Naive thymus-derived CD4-positive, alpha-beta T cell (primary cell): ENCODE measurements around the gene MAP1LC3B. TPM values are rescaled to one million over a fixed set of nuclear protein-coding genes. Genes with fewer than 3 reads are reported as not detected.
A peak's percentile ranks its signal among the peaks of the same experiment; 100 is the strongest.

ENCODE experiments used
- ATAC-seq: fragments of 150-1000 bp; cut with Tn5 transposase; 2 replicates; pipeline ENCODE4 v1.10.0; 2021; ENCODE audit warnings: mild to moderate bottlenecking, moderate library complexity
- CTCF ChIA-PET: fragments of 350-600 bp; sonication (Branson Sonifier 250); formaldehyde crosslinking; loops from one replicate; lab custom pipeline; 2021; ENCODE audit warnings: antibody characterized with exemption; lab: Charles Lee
- POLR2A ChIA-PET: fragments of 350-600 bp; sonication (Branson Sonifier 250); formaldehyde crosslinking; loops from one replicate; lab custom pipeline; 2021; ENCODE audit warnings: antibody characterized with exemption, inconsistent platforms; lab: Charles Lee
- DNase-seq, 9 donors: peaks; one replicate each; pipeline versions ENCODE4 v3.0.0 to v3.0.0-alpha.2; 2020 to 2022; ENCODE audit warnings: mixed read lengths in 1 of 9
- H3K27ac ChIP-seq: one replicate; pipeline ENCODE4 v1.7.0; 2013; ENCODE audit warnings: mild to moderate bottlenecking, low read depth, low read length, moderate library complexity
- H3K27me3 ChIP-seq, 2 donors: one replicate each; pipeline ENCODE4 v1.7.0; 2013; ENCODE audit warnings: low read length in 2 of 2, mild to moderate bottlenecking in 2 of 2, moderate library complexity in 2 of 2; ENCODE audit not compliant: control insufficient read depth in 2 of 2, insufficient read depth in 2 of 2
- H3K36me3 ChIP-seq, 3 experiments: 1 replicate in 2 of 3; 2 replicates in 1 of 3; pipeline ENCODE4 v1.7.0; 2013; ENCODE audit warnings: low read length in 3 of 3, mild to moderate bottlenecking in 3 of 3, moderate library complexity in 1 of 3; ENCODE audit not compliant: insufficient read depth in 3 of 3, control insufficient read depth in 2 of 3
- H3K4me1 ChIP-seq, 2 donors: one replicate each; pipeline ENCODE4 v1.7.0; 2013; ENCODE audit warnings: low read length in 2 of 2, mild to moderate bottlenecking in 2 of 2, moderate library complexity in 1 of 2; ENCODE audit not compliant: control insufficient read depth in 2 of 2, insufficient read depth in 2 of 2
- H3K4me3 ChIP-seq: 2 replicates; pipeline ENCODE4 v1.7.0; 2013; ENCODE audit warnings: mild to moderate bottlenecking, low read length
- H3K9me3 ChIP-seq, 3 experiments: 1 replicate in 2 of 3; 2 replicates in 1 of 3; pipeline ENCODE4 v1.7.0; 2013; ENCODE audit warnings: low read length in 3 of 3; ENCODE audit not compliant: control insufficient read depth in 2 of 3
- H3K27ac Mint-ChIP-seq, 9 donors: one replicate each; pipeline ENCODE4 v1.8.0; 2020 to 2022; ENCODE audit warnings: mixed read lengths in 9 of 9, mild to moderate bottlenecking in 8 of 9, moderate library complexity in 5 of 9, inconsistent platforms in 2 of 9
- H3K27me3 Mint-ChIP-seq, 5 donors: one replicate each; pipeline ENCODE4 v1.8.0; 2021 to 2022; ENCODE audit warnings: mixed read lengths in 5 of 5, mild to moderate bottlenecking in 1 of 5
- H3K36me3 Mint-ChIP-seq, 5 donors: one replicate each; pipeline ENCODE4 v1.8.0; 2020 to 2022; ENCODE audit warnings: mixed read lengths in 5 of 5, mild to moderate bottlenecking in 3 of 5, inconsistent platforms in 1 of 5
- H3K4me1 Mint-ChIP-seq, 7 donors: one replicate each; pipeline ENCODE4 v1.8.0; 2020 to 2022; ENCODE audit warnings: mixed read lengths in 7 of 7, mild to moderate bottlenecking in 3 of 7, inconsistent platforms in 1 of 7
- H3K4me3 Mint-ChIP-seq, 10 donors: one replicate each; pipeline ENCODE4 v1.8.0; 2020 to 2022; ENCODE audit warnings: mild to moderate bottlenecking in 10 of 10, mixed read lengths in 10 of 10, moderate library complexity in 6 of 10, inconsistent platforms in 2 of 10
- H3K9me3 Mint-ChIP-seq, 11 donors: one replicate each; pipeline ENCODE4 v1.8.0; 2020 to 2022; ENCODE audit warnings: mixed read lengths in 11 of 11, mild to moderate bottlenecking in 4 of 11, inconsistent platforms in 1 of 11, moderate library complexity in 1 of 11
- intact Hi-C, 2 donors: fragments of 100-400 bp; cut with micrococcal nuclease; formaldehyde crosslinking; loops; one replicate each; pipeline ENCODE4 v1.15.1; 2023
- polyA plus RNA-seq, 2 donors: library from polyadenylated mRNA; unstranded; fragments of 300-500 nt; fragmentation: Illumina TruSeq; gene quantifications; one replicate each; pipeline ENCODE4 v1.2.3, GENCODE V29; 2021
- total RNA-seq, 6 experiments: library from RNA in 5 of 6; stranded (reverse) in 5 of 6; gene quantifications; 1 replicate in 5 of 6; 2 replicates in 1 of 6; pipeline ENCODE4 v1.2.3 and lab custom pipeline; 2021 to 2026

MAP1LC3B gene
- total and polyA plus RNA-seq, 7 experiments from 2014 or later = 54.5 to 126 (median 63.4) TPM

GRCh38 chr16:87369117-87369765 lies 22.9 kb upstream of the MAP1LC3B start:
- ChIA-PET CTCF (no interaction called here), POLR2A (no interaction called here)
- Mint-ChIP-seq H3K27ac (peak overlapping the region in 4 of 9 donors; percentile 2 to 34 (median 8)), H3K4me3 (peak overlapping the region in 1 of 10 donors; percentile 48), H3K9me3 (peaks cover 0 to 2% (median 0%) of the 10 kb centered on the region in 11 donors), H3K4me1 (peaks cover 37 to 66% (median 54%) of the 10 kb centered on the region in 7 donors), H3K27me3 (no peaks in the 10 kb centered on the region), H3K36me3 (peaks cover 0 to 13% (median 0%) of the 10 kb centered on the region in 5 donors)
- H3K4me3 ChIP-seq = no peak overlapping the region
- no peaks in the 10 kb centered on the region for H3K27me3 ChIP-seq
- H3K9me3 ChIP-seq = no peaks in the 10 kb centered on the region
- no peaks in the 10 kb centered on the region for H3K4me1 ChIP-seq
- no peak for ATAC-seq
- intact Hi-C loops = no loop called here
- DNase-seq = no peak
- peaks cover 0 to 27% (median 2%) of the 10 kb centered on the region in 3 experiments for H3K36me3 ChIP-seq
- H3K27ac ChIP-seq = no peak overlapping the region

DNA sequence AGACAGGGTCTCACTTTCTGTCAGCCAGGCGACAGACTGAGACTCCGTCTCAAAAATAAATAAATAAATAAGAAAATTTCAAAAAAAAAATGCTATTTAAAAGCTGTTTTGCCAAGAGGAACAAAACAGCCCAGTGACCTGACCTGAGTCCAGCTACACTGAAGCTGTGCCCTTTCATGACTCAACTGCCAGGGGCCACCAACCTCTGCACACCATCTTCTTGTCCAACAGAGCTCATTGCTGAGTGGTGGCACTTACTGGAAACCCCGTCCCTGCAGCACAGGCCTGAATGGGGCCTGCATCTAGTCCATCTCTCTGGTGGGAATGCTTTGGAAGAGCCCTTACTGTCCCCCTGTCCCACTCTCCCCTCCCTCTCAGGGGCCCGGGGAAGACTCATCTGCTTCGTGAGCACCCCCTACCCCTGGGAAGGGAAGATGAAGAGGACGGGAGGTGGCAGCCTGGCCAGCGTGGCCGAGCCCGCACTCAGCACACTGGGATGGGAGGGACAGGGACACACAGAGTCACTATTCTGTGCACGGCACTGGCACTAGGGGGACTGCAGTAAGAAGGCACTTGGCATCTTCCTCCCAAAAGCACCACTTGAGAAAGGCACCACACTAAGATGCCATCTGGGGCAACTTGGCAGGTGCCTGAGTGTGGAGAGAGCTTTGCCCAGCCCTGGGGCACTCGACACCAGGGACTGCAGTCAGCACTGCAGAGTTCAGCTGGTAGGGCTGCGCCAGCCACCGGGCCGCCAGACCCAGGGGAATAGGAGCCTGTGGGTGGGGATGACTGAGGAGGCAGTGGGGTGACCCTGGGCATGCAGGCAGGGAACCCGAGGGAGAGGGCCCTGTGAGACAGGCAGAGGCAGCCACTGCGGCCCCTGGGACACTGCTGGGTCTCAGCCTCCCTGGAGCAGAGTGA lies 22.1 kb upstream of the MAP1LC3B start:
- H3K9me3 ChIP-seq = no peaks in the 10 kb centered on the region
- no peaks in the 10 kb centered on the region for H3K27me3 Mint-ChIP-seq
- H3K36me3 ChIP-seq = peaks cover 0 to 23% (median 2%) of the 10 kb centered on the region in 3 experiments
- intact Hi-C loops = no loop called here
- no peak overlapping the region for H3K4me3 ChIP-seq
- no peak for ATAC-seq
- H3K27ac Mint-ChIP-seq = peak overlapping the region in 1 of 9 donors; percentile 67
- H3K36me3 Mint-ChIP-seq = peaks cover 0 to 13% (median 0%) of the 10 kb centered on the region in 5 donors
- H3K4me1 ChIP-seq = no peaks in the 10 kb centered on the region
- no peak for DNase-seq
- ChIA-PET POLR2A (interaction anchor here (0.6 kb wide), 1 partner anchor 1982 kb away, joined by 5 read pairs; no protein-coding TSS in a partner anchor), CTCF (no interaction called here)
- H3K27me3 ChIP-seq = no peaks in the 10 kb centered on the region
- no peak overlapping the region for H3K27ac ChIP-seq
- H3K9me3 Mint-ChIP-seq = peaks cover 0 to 2% (median 0%) of the 10 kb centered on the region in 11 donors
- H3K4me3 Mint-ChIP-seq = no peak overlapping the region
- peaks cover 32 to 62% (median 52%) of the 10 kb centered on the region in 7 donors for H3K4me1 Mint-ChIP-seq

DNA sequence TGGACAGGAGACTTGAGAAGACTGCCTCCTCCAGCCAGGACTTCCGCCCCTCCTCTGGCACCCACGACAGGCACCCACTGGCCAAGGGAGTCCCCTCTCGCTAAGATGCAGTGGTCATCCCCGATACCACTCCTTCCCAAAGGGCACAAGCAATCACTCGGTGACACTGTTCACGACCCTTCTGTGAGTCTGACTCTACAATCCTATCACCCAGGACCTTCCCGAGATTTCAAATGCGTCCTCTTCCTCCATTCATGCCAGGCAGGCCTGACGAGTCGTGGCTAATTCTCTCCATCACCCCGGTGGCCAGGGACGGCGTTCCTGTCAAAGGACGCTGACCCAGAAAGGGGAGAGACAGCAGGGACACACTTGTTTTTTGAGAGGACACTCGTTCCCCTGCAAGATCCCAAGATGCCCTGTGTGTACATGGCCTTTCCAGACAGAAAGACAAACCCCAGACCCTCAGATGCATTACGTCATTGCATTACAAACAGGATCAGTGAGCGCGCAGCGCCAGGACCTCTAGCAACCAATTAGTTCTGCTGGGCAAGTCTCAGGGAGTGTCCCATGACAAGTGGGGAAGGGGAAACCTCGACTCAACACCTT lies 20.8 kb upstream of the MAP1LC3B start:
- intact Hi-C loops = no loop called here
- no peaks in the 10 kb centered on the region for H3K27me3 Mint-ChIP-seq
- H3K9me3 ChIP-seq = no peaks in the 10 kb centered on the region
- peaks cover 0 to 13% (median 0%) of the 10 kb centered on the region in 5 donors for H3K36me3 Mint-ChIP-seq
- H3K36me3 ChIP-seq = peaks cover 0 to 10% (median 2%) of the 10 kb centered on the region in 3 experiments
- H3K27ac Mint-ChIP-seq = peak overlapping the region in 5 of 9 donors; percentile 18 to 53 (median 41)
- no peaks in the 10 kb centered on the region for H3K4me1 ChIP-seq
- CTCF ChIA-PET = no interaction called here
- H3K4me1 Mint-ChIP-seq = peaks cover 34 to 62% (median 55%) of the 10 kb centered on the region in 7 donors
- H3K4me3 Mint-ChIP-seq = no peak overlapping the region
- DNase-seq (no peak), ATAC-seq (no peak)
- POLR2A ChIA-PET = no interaction called here
- no peak overlapping the region for H3K4me3 ChIP-seq
- no peak overlapping the region for H3K27ac ChIP-seq
- no peaks in the 10 kb centered on the region for H3K27me3 ChIP-seq
- H3K9me3 Mint-ChIP-seq = peaks cover 0 to 2% (median 0%) of the 10 kb centered on the region in 11 donors

DNA sequence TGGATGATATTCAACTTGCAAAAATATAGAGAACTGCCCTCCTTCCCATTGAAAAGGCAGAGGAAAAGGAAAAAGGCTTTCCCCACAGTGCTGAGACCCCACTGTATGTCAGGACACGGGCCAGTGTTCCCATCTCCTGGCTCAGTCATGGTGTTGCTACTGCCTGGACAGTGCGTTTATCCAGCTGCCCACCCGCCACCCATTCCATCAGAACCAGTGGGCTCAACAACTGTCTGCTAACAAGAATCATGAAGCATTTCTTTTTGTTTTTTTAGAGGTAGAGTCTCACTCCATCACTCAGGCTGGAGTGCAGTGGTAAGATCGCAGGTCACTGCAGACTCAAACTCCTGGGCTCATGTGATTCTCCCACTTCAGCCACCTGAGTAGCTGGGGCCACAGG lies 19.8 kb upstream of the MAP1LC3B start:
- Mint-ChIP-seq H3K27me3 (no peaks in the 10 kb centered on the region), H3K9me3 (peaks cover 0 to 2% (median 0%) of the 10 kb centered on the region in 11 donors), H3K36me3 (peaks cover 0 to 13% (median 0%) of the 10 kb centered on the region in 5 donors), H3K4me1 (peaks cover 33 to 68% (median 58%) of the 10 kb centered on the region in 7 donors), H3K27ac (no peak overlapping the region), H3K4me3 (no peak overlapping the region)
- ATAC-seq (no peak), DNase-seq (no peak)
- no peak overlapping the region for H3K4me3 ChIP-seq
- H3K4me1 ChIP-seq = no peaks in the 10 kb centered on the region
- ChIA-PET POLR2A (interaction anchor here (0.7 kb wide), 1 partner anchor 237 kb away, joined by 3 read pairs; no protein-coding TSS in a partner anchor), CTCF (no interaction called here)
- no peak overlapping the region for H3K27ac ChIP-seq
- no peaks in the 10 kb centered on the region for H3K9me3 ChIP-seq
- intact Hi-C loops = no loop called here
- peaks cover 0 to 4% (median 0%) of the 10 kb centered on the region in 3 experiments for H3K36me3 ChIP-seq
- H3K27me3 ChIP-seq = no peaks in the 10 kb centered on the region

- no peaks in the 10 kb centered on the region for H3K4me1 ChIP-seq
- no peaks in the 10 kb centered on the region for H3K36me3 ChIP-seq
- ATAC-seq = no peak
- no peaks in the 10 kb centered on the region for H3K9me3 ChIP-seq
- Mint-ChIP-seq H3K36me3 (peaks cover 0 to 17% (median 4%) of the 10 kb centered on the region in 5 donors), H3K4me1 (peaks cover 19 to 54% (median 38%) of the 10 kb centered on the region in 7 donors), H3K4me3 (no peak overlapping the region), H3K27me3 (no peaks in the 10 kb centered on the region), H3K9me3 (no peaks in the 10 kb centered on the region), H3K27ac (no peak overlapping the region)
- no peak overlapping the region for H3K4me3 ChIP-seq
- H3K27me3 ChIP-seq = no peaks in the 10 kb centered on the region
- ChIA-PET POLR2A (interaction anchor here (1.4 kb wide), 1 partner anchor 10 kb away, joined by 5 read pairs; the partner anchor contains the start of gene FBXO31), CTCF (no interaction called here)
- no peak overlapping the region for H3K27ac ChIP-seq
- intact Hi-C loops = no loop called here
- DNase-seq = no peak
Observed at GRCh38 chr16:87374313-87374712, 17.8 kb upstream of the MAP1LC3B start.

GRCh38 chr16:87375426-87376135 lies 16.6 kb upstream of the MAP1LC3B start:
- Mint-ChIP-seq H3K4me1 (peaks cover 21 to 53% (median 38%) of the 10 kb centered on the region in 7 donors), H3K36me3 (peaks cover 0 to 17% (median 4%) of the 10 kb centered on the region in 5 donors), H3K27ac (peak overlapping the region in 1 of 9 donors; percentile 36), H3K9me3 (no peaks in the 10 kb centered on the region), H3K27me3 (no peaks in the 10 kb centered on the region), H3K4me3 (peak overlapping the region in 2 of 10 donors; percentile 8 to 16)
- H3K4me3 ChIP-seq = no peak overlapping the region
- ChIA-PET POLR2A (interaction anchor here (1.4 kb wide), 1 partner anchor 8 kb away, joined by 5 read pairs; the partner anchor contains the start of gene FBXO31), CTCF (no interaction called here)
- H3K4me1 ChIP-seq = no peaks in the 10 kb centered on the region
- ATAC-seq (no peak), DNase-seq (no peak)
- no peaks in the 10 kb centered on the region for H3K9me3 ChIP-seq
- H3K36me3 ChIP-seq = no peaks in the 10 kb centered on the region
- no peaks in the 10 kb centered on the region for H3K27me3 ChIP-seq
- no peak overlapping the region for H3K27ac ChIP-seq
- intact Hi-C loops = no loop called here
